ENCODE results near the gene DCHS1.

GRCh38 chr11:6640985-6641701 is 14.5 kb downstream of the DCHS1 start:
- no peak for TF ChIP-seq USF2 (IDR thresholded peaks at IDR 0.05)
- TF ChIP-seq NFE2L2 (conservative IDR thresholded peaks at IDR 0.05; ENCODE audit: low read length), result no peak
- TF ChIP-seq JUNB (IDR thresholded peaks at IDR 0.05), result no peak
- no peak for TF ChIP-seq CTCF (IDR thresholded peaks at IDR 0.05)
- no peak for TF ChIP-seq ATOH8 (CRISPR knock-in tag; IDR thresholded peaks at IDR 0.05; ENCODE audit: low read depth)
- TF ChIP-seq CEBPB (IDR thresholded peaks at IDR 0.05), result no peak
- TF ChIP-seq CHD2 (IDR thresholded peaks at IDR 0.05; ENCODE audit: low read length, partially characterized antibody), result no peak
- no peak for TF ChIP-seq RNF2 (IDR thresholded peaks at IDR 0.05; ENCODE audit: borderline replicate concordance, low read depth)
- TF ChIP-seq SMC3 (IDR thresholded peaks at IDR 0.05), result no peak
- TF ChIP-seq BCL3 (IDR thresholded peaks at IDR 0.05), result no peak
- no peak for TF ChIP-seq ELK1 (IDR thresholded peaks at IDR 0.05; ENCODE audit: low read depth, low read length)

Data from A549 (cell line).